Measurements from ENCODE around the gene CALN1. TPM values are rescaled to one million over a fixed set of nuclear protein-coding genes. Genes with fewer than 3 reads are reported as not detected.

Gene CALN1
- polyA plus RNA-seq, 1 donor (not counting 4 experiments of a cell fraction or from before 2014, with no cell fraction given) = not detected

GRCh38 chr7:72057796-72058195, 354.3 kb downstream of the CALN1 start:
- Histone ChIP-seq H4K20me1 (ENCODE audit: control insufficient read depth, extremely low read depth, insufficient read depth, low read length) (no peaks in the 10 kb centered on the region), H3K9me3 (ENCODE audit: control insufficient read depth, low read depth, low read length) (peaks cover 2% of the 10 kb centered on the region), H3K4me3 (ENCODE audit: control insufficient read depth in 2 of 3, extremely low read depth in 1 of 3, insufficient read depth in 2 of 3, low read depth in 1 of 3, low read length in 3 of 3) (no peak overlapping the region), H3K36me3 (ENCODE audit: control insufficient read depth in 2 of 2, extremely low read depth in 1 of 2, insufficient read depth in 2 of 2, low read length in 2 of 2) (no peaks in the 10 kb centered on the region), H3K9ac (ENCODE audit: control insufficient read depth, extremely low read depth, insufficient read depth, low read length) (no peak overlapping the region), H3K4me2 (ENCODE audit: control insufficient read depth, extremely low read depth, insufficient read depth, low read depth, low read length) (no peak overlapping the region), H3K4me1 (ENCODE audit: control insufficient read depth, extremely low read depth, insufficient read depth, low read length) (no peaks in the 10 kb centered on the region), H2AFZ (ENCODE audit: control insufficient read depth, low read length) (no peak overlapping the region), H3K27ac (ENCODE audit: control insufficient read depth, insufficient read depth, low read length) (no peak overlapping the region), H3K27me3 (ENCODE audit: control insufficient read depth, extremely low read depth, insufficient read depth, low read length) (no peaks in the 10 kb centered on the region), H3K9me1 (ENCODE audit: control insufficient read depth, extremely low read depth, insufficient read depth, low read length) (no peaks in the 10 kb centered on the region), H3K79me2 (ENCODE audit: control insufficient read depth, insufficient read depth, low read length) (no peaks in the 10 kb centered on the region)
- no peak for TF ChIP-seq CTCF (optimal IDR thresholded peaks at IDR 0.05 in 1 of 3, IDR thresholded peaks at IDR 0.05 in 1 of 3, conservative IDR thresholded peaks at IDR 0.05 in 1 of 3; ENCODE audit: extremely low read depth in 1 of 3, insufficient read depth in 2 of 3, low read length in 3 of 3)
- TF ChIP-seq EZH2 (IDR thresholded peaks at IDR 0.05; ENCODE audit: low read length) = no peak
- dilution Hi-C loops (cut with MboI; ENCODE audit: extremely low pct_ligation_motif_present, low sequenced_read_pairs) = no loop called here
- FAIRE-seq (no peak), DNase-seq (ENCODE audit: low read depth, low spot score) (no peak)

GRCh38 chr7:72057231-72057630, 354.9 kb downstream of the CALN1 start:
- Histone ChIP-seq H3K4me3 (ENCODE audit: control insufficient read depth in 2 of 3, extremely low read depth in 1 of 3, insufficient read depth in 2 of 3, low read depth in 1 of 3, low read length in 3 of 3) (no peak overlapping the region), H3K9me1 (ENCODE audit: control insufficient read depth, extremely low read depth, insufficient read depth, low read length) (no peaks in the 10 kb centered on the region), H3K79me2 (ENCODE audit: control insufficient read depth, insufficient read depth, low read length) (no peaks in the 10 kb centered on the region), H3K27me3 (ENCODE audit: control insufficient read depth, extremely low read depth, insufficient read depth, low read length) (no peaks in the 10 kb centered on the region), H4K20me1 (ENCODE audit: control insufficient read depth, extremely low read depth, insufficient read depth, low read length) (no peaks in the 10 kb centered on the region), H3K9ac (ENCODE audit: control insufficient read depth, extremely low read depth, insufficient read depth, low read length) (no peak overlapping the region), H3K4me1 (ENCODE audit: control insufficient read depth, extremely low read depth, insufficient read depth, low read length) (no peaks in the 10 kb centered on the region), H3K4me2 (ENCODE audit: control insufficient read depth, extremely low read depth, insufficient read depth, low read depth, low read length) (no peak overlapping the region), H2AFZ (ENCODE audit: control insufficient read depth, low read length) (no peak overlapping the region), H3K27ac (ENCODE audit: control insufficient read depth, insufficient read depth, low read length) (no peak overlapping the region), H3K36me3 (ENCODE audit: control insufficient read depth in 2 of 2, extremely low read depth in 1 of 2, insufficient read depth in 2 of 2, low read length in 2 of 2) (no peaks in the 10 kb centered on the region), H3K9me3 (ENCODE audit: control insufficient read depth, low read depth, low read length) (peaks cover 2% of the 10 kb centered on the region)
- DNase-seq (ENCODE audit: low read depth, low spot score) = no peak
- TF ChIP-seq EZH2 (IDR thresholded peaks at IDR 0.05; ENCODE audit: low read length) (no peak), CTCF (optimal IDR thresholded peaks at IDR 0.05 in 1 of 3, IDR thresholded peaks at IDR 0.05 in 1 of 3, conservative IDR thresholded peaks at IDR 0.05 in 1 of 3; ENCODE audit: extremely low read depth in 1 of 3, insufficient read depth in 2 of 3, low read length in 3 of 3) (no peak)
- no peak for FAIRE-seq
- dilution Hi-C loops (cut with MboI; ENCODE audit: extremely low pct_ligation_motif_present, low sequenced_read_pairs) = no loop called here
